IMR-90 (cell line): ENCODE data around the gene G3BP2. TPM values are rescaled to one million over a fixed set of nuclear protein-coding genes. Genes with fewer than 3 reads are reported as not detected.

Experiments used
- ATAC-seq: fragments of 200-7000 bp; cut with Tn5 transposase; 2 replicates; pipeline ENCODE4 v1.9.1; 2020; ENCODE audit warnings: low read depth, mild to moderate bottlenecking, moderate library complexity
- BruUV-seq: library from RNA; stranded (reverse); fragments of 400-500 nt; replicated peaks from 2 replicates; lab custom pipeline; 2021; lab: Mats Ljungman, UMichigan
- CTCF ChIA-PET: fragments of 300-600 bp; formaldehyde crosslinking; extraction: SDS; loops from one replicate; lab custom pipeline; 2021; ENCODE audit warnings: antibody characterized with exemption; lab: Yijun Ruan, JAX
- POLR2A ChIA-PET: fragments of 300-600 bp; sonication (Branson Sonifier 250); formaldehyde crosslinking; loops from one replicate; lab custom pipeline; 2022; ENCODE audit warnings: antibody characterized with exemption; ENCODE audit not compliant: unreplicated experiment; lab: Charles Lee
- DNase-seq: peaks from one replicate; pipeline ENCODE4 v3.0.0; 2013
- H2AFZ ChIP-seq: replicated peaks from 2 replicates; pipeline ENCODE3; 2013; ENCODE audit warnings: low read length, mild to moderate bottlenecking; ENCODE audit not compliant: poor library complexity
- H2AK5ac ChIP-seq: 2 replicates; pipeline ENCODE4 v1.6.1; 2013; ENCODE audit warnings: low read depth, low read length, inconsistent platforms
- H2AK9ac ChIP-seq: replicated peaks from 2 replicates; pipeline ENCODE3; 2013; ENCODE audit warnings: mild to moderate bottlenecking, low read depth, low read length, moderate library complexity; ENCODE audit not compliant: poor library complexity
- H2BK120ac ChIP-seq: 2 replicates; pipeline ENCODE4 v1.6.1; 2013; ENCODE audit warnings: low read depth, low read length, inconsistent platforms
- H2BK15ac ChIP-seq: 3 replicates; pipeline ENCODE4 v1.6.1; 2013; ENCODE audit warnings: low read depth, low read length, inconsistent platforms
- H2BK20ac ChIP-seq: 2 replicates; pipeline ENCODE4 v1.6.1; 2013; ENCODE audit warnings: low read depth, mild to moderate bottlenecking, inconsistent platforms, low read length, moderate library complexity
- H2BK5ac ChIP-seq: 2 replicates; pipeline ENCODE4 v1.6.1; 2013; ENCODE audit warnings: mild to moderate bottlenecking, low read depth, low read length, inconsistent platforms; ENCODE audit not compliant: poor library complexity, severe bottlenecking
- H3K14ac ChIP-seq: replicated peaks from 2 replicates; pipeline ENCODE4 v1.6.1; 2013; ENCODE audit warnings: low read depth, low read length, inconsistent platforms
- H3K18ac ChIP-seq: 2 replicates; pipeline ENCODE4 v1.6.1; 2013; ENCODE audit warnings: low read depth, low read length, control low read depth
- H3K23ac ChIP-seq: 2 replicates; pipeline ENCODE4 v1.6.1; 2013; ENCODE audit warnings: low read depth, low read length, inconsistent platforms
- H3K27ac ChIP-seq: 2 replicates; pipeline ENCODE4 v1.5.1; 2013; ENCODE audit warnings: mild to moderate bottlenecking, control low read depth, low read length; ENCODE audit not compliant: insufficient read depth
- H3K27me3 ChIP-seq: 2 replicates; pipeline ENCODE4 v1.6.1; 2013; ENCODE audit warnings: low read length; ENCODE audit not compliant: control insufficient read depth, insufficient read depth
- H3K36me3 ChIP-seq: 2 replicates; pipeline ENCODE4 v1.6.1; 2013; ENCODE audit warnings: low read length, mixed read lengths; ENCODE audit not compliant: control insufficient read depth, insufficient read depth
- H3K4ac ChIP-seq: 2 replicates; pipeline ENCODE4 v1.6.1; 2013; ENCODE audit warnings: low read depth, low read length, inconsistent platforms
- H3K4me1 ChIP-seq: 2 replicates; pipeline ENCODE4 v1.6.1; 2013; ENCODE audit warnings: low read length, mixed read lengths; ENCODE audit not compliant: control insufficient read depth, insufficient read depth
- H3K4me2 ChIP-seq: 2 replicates; pipeline ENCODE4 v1.6.1; 2013; ENCODE audit warnings: low read depth, mild to moderate bottlenecking, control low read depth, low read length, moderate library complexity
- H3K4me3 ChIP-seq: 2 replicates; pipeline ENCODE4 v1.5.1; 2013; ENCODE audit warnings: low read depth, mild to moderate bottlenecking, control low read depth, low read length, moderate library complexity; ENCODE audit not compliant: insufficient read depth
- H3K56ac ChIP-seq: 2 replicates; pipeline ENCODE4 v1.6.1; 2013; ENCODE audit warnings: low read length, inconsistent platforms; ENCODE audit not compliant: insufficient read depth; ENCODE audit errors: extremely low read depth
- H3K79me1 ChIP-seq, 2 experiments: 2 replicates each; pipeline ENCODE4 v1.6.1; 2013; ENCODE audit warnings: low read length in 2 of 2, inconsistent platforms in 1 of 2, low read depth in 1 of 2
- H3K9ac ChIP-seq: 2 replicates; pipeline ENCODE4 v1.6.1; 2013; ENCODE audit warnings: low read depth, low read length, control low read depth
- H3K9me1 ChIP-seq: 2 replicates; pipeline ENCODE4 v1.6.1; 2013; ENCODE audit warnings: low read length, inconsistent platforms; ENCODE audit not compliant: insufficient read depth
- H3K9me3 ChIP-seq: 2 replicates; pipeline ENCODE4 v1.6.1; 2013; ENCODE audit warnings: low read length; ENCODE audit not compliant: control insufficient read depth, insufficient read depth
- H4K20me1 ChIP-seq: 2 replicates; pipeline ENCODE4 v1.6.1; 2013; ENCODE audit warnings: low read length, inconsistent platforms; ENCODE audit not compliant: insufficient read depth
- H4K5ac ChIP-seq: 2 replicates; pipeline ENCODE4 v1.6.1; 2013; ENCODE audit warnings: mild to moderate bottlenecking, low read depth, low read length, control low read depth
- H4K8ac ChIP-seq, 2 experiments: 2 replicates each; pipeline ENCODE4 v1.6.1; 2013; ENCODE audit warnings: low read depth in 2 of 2, low read length in 2 of 2, control low read depth in 1 of 2, inconsistent platforms in 1 of 2
- H4K91ac ChIP-seq: 2 replicates; pipeline ENCODE4 v1.6.1; 2013; ENCODE audit warnings: low read depth, low read length, inconsistent platforms; ENCODE audit not compliant: insufficient read depth
- BHLHE40 ChIP-seq: fragments of 150-350 bp; IDR thresholded peaks from 2 replicates; pipeline ENCODE4 v1.6.1; 2016; ENCODE audit warnings: mild to moderate bottlenecking, low read depth, low read length
- FOS ChIP-seq: fragments of 150-350 bp; IDR thresholded peaks from 2 replicates; pipeline ENCODE4 v1.6.1; 2016; ENCODE audit warnings: low read depth, low read length
- MAZ ChIP-seq: IDR thresholded peaks from 2 replicates; pipeline ENCODE4 v1.6.1; 2012; ENCODE audit warnings: low read depth, mild to moderate bottlenecking, low read length, improper control_type of control experiment, moderate library complexity, borderline replicate concordance
- MXI1 ChIP-seq: IDR thresholded peaks from 2 replicates; pipeline ENCODE4 v1.6.1; 2012; ENCODE audit warnings: low read depth, mild to moderate bottlenecking, low read length, moderate library complexity, borderline replicate concordance
- POLR2A ChIP-seq: IDR thresholded peaks from 2 replicates; pipeline ENCODE4 v1.6.1; 2012; ENCODE audit warnings: mild to moderate bottlenecking, low read depth, low read length
- RAD21 ChIP-seq: IDR thresholded peaks from 2 replicates; pipeline ENCODE4 v1.6.1; 2012; ENCODE audit warnings: low read length, improper control_type of control experiment
- RCOR1 ChIP-seq: IDR thresholded peaks from 2 replicates; pipeline ENCODE4 v1.6.1; 2012; ENCODE audit warnings: mild to moderate bottlenecking, low read length, improper control_type of control experiment; ENCODE audit not compliant: insufficient replicate concordance
- RFX5 ChIP-seq: IDR thresholded peaks from 2 replicates; pipeline ENCODE4 v1.8.0; 2012; ENCODE audit warnings: low read depth, mild to moderate bottlenecking, low read length, moderate library complexity
- SMC3 ChIP-seq: fragments of 150-350 bp; IDR thresholded peaks from 2 replicates; pipeline ENCODE4 v1.6.1; 2016; ENCODE audit warnings: low read depth, mild to moderate bottlenecking, antibody characterized with exemption, low read length, moderate library complexity
- USF2 ChIP-seq: fragments of 150-350 bp; IDR thresholded peaks from 2 replicates; pipeline ENCODE4 v1.6.1; 2017; ENCODE audit warnings: mild to moderate bottlenecking, antibody characterized with exemption, low read length, low read depth
- WGBS, 2 experiments: methylation state at CpG; one replicate each; pipeline versions ENCODE4 v1.1.5 to v1.1.7; 2013; ENCODE audit warnings: missing lambda C conversion rate in 2 of 2; ENCODE audit not compliant: insufficient read length in 1 of 2; ENCODE audit errors: extremely low coverage in 2 of 2; 5-methylcytosine and 5-hydroxymethylcytosine counted together
- dilution Hi-C: fragments of 300-500 bp; cut with HindIII; formaldehyde crosslinking; loops from one replicate; pipeline ENCODE4 v1.14.3; 2018; ENCODE audit warnings: low sequenced_read_pairs; ENCODE audit not compliant: unreplicated experiment
- in situ Hi-C: fragments of 300-500 bp; cut with MboI; formaldehyde crosslinking; loops from 3 replicates; pipeline ENCODE4 v1.14.3; 2019; ENCODE audit warnings: low sequenced_read_pairs, inconsistent platforms, mixed read lengths
- intact Hi-C: fragments of 100-400 bp; cut with micrococcal nuclease; formaldehyde crosslinking; loops from 2 replicates; pipeline ENCODE4 v1.10.0; 2022
- polyA plus RNA-seq, 3 experiments: library from polyadenylated mRNA; depleted of rRNA; stranded (reverse); fragments of >200 nt; gene quantifications; 2 replicates each; pipeline ENCODE4 v1.2.3, GENCODE V29; 2012; ENCODE audit warnings: low replicate concordance in 1 of 3
- total RNA-seq: library from RNA; depleted of rRNA; stranded (reverse); fragments of >200 nt; gene quantifications from 2 replicates; pipeline ENCODE4 v1.2.3, GENCODE V29; 2012

The G3BP2 gene
- total and polyA plus RNA-seq, 2 of the 4 experiments (the other 2 are of a cell fraction), result 80.5 to 183 TPM

- Histone ChIP-seq H3K9ac (no peak overlapping the region), H3K14ac (no peak overlapping the region), H3K23ac (no peak overlapping the region), H2BK15ac (no peak overlapping the region), H2AFZ (no peak overlapping the region), H3K27me3 (no peaks in the 10 kb centered on the region; the same call in 1 of the 2 replicates), H3K9me3 (no peaks in the 10 kb centered on the region), H2BK120ac (no peak overlapping the region), H3K4ac (no peak overlapping the region), H4K20me1 (no peaks in the 10 kb centered on the region), H3K9me1 (no peaks in the 10 kb centered on the region), H4K5ac (no peak overlapping the region), H3K18ac (no peak overlapping the region), H2AK5ac (no peak overlapping the region), H3K36me3 (no peaks in the 10 kb centered on the region), H4K8ac (no peak overlapping the region), H3K4me2 (no peak overlapping the region), H3K27ac (no peak overlapping the region), H3K79me1 (no peaks in the 10 kb centered on the region), H3K4me3 (no peak overlapping the region), H2AK9ac (no peak overlapping the region), H3K56ac (no peak overlapping the region), H3K4me1 (no peaks in the 10 kb centered on the region), H2BK20ac (no peak overlapping the region), H2BK5ac (no peak overlapping the region), H4K91ac (no peak overlapping the region)
- no peak for ATAC-seq
- DNase-seq, result no peak
- intact Hi-C loops (no loop called here), in situ Hi-C loops (no loop called here), dilution Hi-C loops (no loop called here)
- POLR2A ChIA-PET, result no interaction called here
- TF ChIP-seq RAD21 (no peak), MXI1 (no peak), BHLHE40 (no peak), RFX5 (no peak), MAZ (no peak), SMC3 (no peak), USF2 (no peak), RCOR1 (no peak), POLR2A (no peak), FOS (no peak)
- CTCF ChIA-PET, result no interaction called here
- BruUV-seq, result no TSS peak
- WGBS, 2 experiments, result no CpG with 5 or more reads among the region's 5 CpGs
These were observed 50.2 kb downstream of the G3BP2 start for GRCh38 chr4:75623026-75623425.
